DOHH2 (cell line): ENCODE results near the gene VWA2.

Experiments used
- EZH2phosphoT487 ChIP-seq: fragments of 200-600 bp; sonication (generic); IDR thresholded peaks from 2 replicates; pipeline ENCODE4 v1.6.1; 2017; ENCODE audit warnings: borderline replicate concordance, mild to moderate bottlenecking, antibody characterized with exemption, low read length, moderate library complexity, mixed read lengths
- TF ChIP-seq, protein P1 (sequence below): fragments of 200-600 bp; sonication (generic); IDR thresholded peaks from one replicate; pipeline ENCODE4 v1.5.1; 2014; ENCODE audit warnings: antibody characterized with exemption, mild to moderate bottlenecking, low read depth, low read length; ENCODE audit not compliant: poor library complexity, severe bottlenecking

DNA sequence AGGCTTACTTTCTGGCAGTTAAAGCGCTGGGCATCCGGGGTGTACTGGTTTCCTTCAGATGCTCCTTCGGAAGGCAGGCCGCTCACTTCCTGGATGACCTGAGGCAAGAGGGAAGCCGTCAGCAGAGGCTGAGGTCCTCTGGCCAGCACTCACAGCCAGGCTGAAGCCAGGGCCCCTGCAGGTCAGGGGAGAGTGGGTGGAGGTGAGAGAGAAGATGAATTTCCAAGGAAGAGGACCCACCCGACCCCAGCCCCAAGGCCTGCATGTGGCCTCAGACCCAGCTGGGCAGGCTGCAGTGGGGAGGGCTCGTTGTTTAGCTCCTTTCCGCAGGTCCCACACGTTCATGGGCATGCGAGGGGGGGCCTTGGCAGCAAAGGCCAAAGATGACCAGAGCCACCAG lies 71.3 kb downstream of the VWA2 start:
- TF ChIP-seq, protein P1, sequence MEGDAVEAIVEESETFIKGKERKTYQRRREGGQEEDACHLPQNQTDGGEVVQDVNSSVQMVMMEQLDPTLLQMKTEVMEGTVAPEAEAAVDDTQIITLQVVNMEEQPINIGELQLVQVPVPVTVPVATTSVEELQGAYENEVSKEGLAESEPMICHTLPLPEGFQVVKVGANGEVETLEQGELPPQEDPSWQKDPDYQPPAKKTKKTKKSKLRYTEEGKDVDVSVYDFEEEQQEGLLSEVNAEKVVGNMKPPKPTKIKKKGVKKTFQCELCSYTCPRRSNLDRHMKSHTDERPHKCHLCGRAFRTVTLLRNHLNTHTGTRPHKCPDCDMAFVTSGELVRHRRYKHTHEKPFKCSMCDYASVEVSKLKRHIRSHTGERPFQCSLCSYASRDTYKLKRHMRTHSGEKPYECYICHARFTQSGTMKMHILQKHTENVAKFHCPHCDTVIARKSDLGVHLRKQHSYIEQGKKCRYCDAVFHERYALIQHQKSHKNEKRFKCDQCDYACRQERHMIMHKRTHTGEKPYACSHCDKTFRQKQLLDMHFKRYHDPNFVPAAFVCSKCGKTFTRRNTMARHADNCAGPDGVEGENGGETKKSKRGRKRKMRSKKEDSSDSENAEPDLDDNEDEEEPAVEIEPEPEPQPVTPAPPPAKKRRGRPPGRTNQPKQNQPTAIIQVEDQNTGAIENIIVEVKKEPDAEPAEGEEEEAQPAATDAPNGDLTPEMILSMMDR = no peak
- TF ChIP-seq EZH2phosphoT487 = no peak
